OCI-LY1 (cell line): ENCODE data around the gene MPP1.

Experiments used
- H2AFZ ChIP-seq: fragments of 200-600 bp; sonication (generic), shearing (Covaris generic); 2 replicates; pipeline ENCODE4 v1.6.0; 2014; ENCODE audit warnings: antibody characterized with exemption, mild to moderate bottlenecking, low read length
- H3F3A ChIP-seq: fragments of 200-600 bp; sonication (generic), shearing (Covaris generic); 2 replicates; pipeline ENCODE4 v1.6.0; 2014; ENCODE audit warnings: mild to moderate bottlenecking, antibody characterized with exemption, low read length, moderate library complexity; ENCODE audit not compliant: insufficient read depth
- H3K27ac ChIP-seq: fragments of 200-600 bp; sonication (generic); 2 replicates; pipeline ENCODE4 v1.5.1; 2014; ENCODE audit warnings: low read length, mixed run types, mild to moderate bottlenecking, low read depth; ENCODE audit not compliant: poor library complexity, severe bottlenecking
- H3K27me3 ChIP-seq: fragments of 200-600 bp; sonication (generic); 2 replicates; pipeline ENCODE4 v1.6.0; 2014; ENCODE audit warnings: antibody characterized with exemption, mild to moderate bottlenecking, low read length, moderate library complexity; ENCODE audit not compliant: insufficient read depth
- H3K36me3 ChIP-seq: fragments of 200-600 bp; sonication (generic); 2 replicates; pipeline ENCODE4 v1.6.1; 2014; ENCODE audit warnings: mild to moderate bottlenecking, antibody characterized with exemption, low read length, moderate library complexity, mixed read lengths; ENCODE audit not compliant: insufficient read depth
- H3K4me1 ChIP-seq: fragments of 200-600 bp; sonication (generic); 2 replicates; pipeline ENCODE4 v1.5.1; 2014; ENCODE audit warnings: mild to moderate bottlenecking, low read length, moderate library complexity; ENCODE audit not compliant: insufficient read depth, severe bottlenecking
- H3K4me2 ChIP-seq: fragments of 200-600 bp; sonication (generic), shearing (Covaris generic); 2 replicates; pipeline ENCODE4 v1.6.1; 2014; ENCODE audit warnings: low read length
- H3K4me3 ChIP-seq: fragments of 200-600 bp; sonication (generic); 2 replicates; pipeline ENCODE4 v1.5.1; 2014; ENCODE audit warnings: low read length, low read depth, mild to moderate bottlenecking, mixed read lengths; ENCODE audit not compliant: poor library complexity, severe bottlenecking
- H3K79me2 ChIP-seq: fragments of 200-600 bp; shearing (Covaris generic); 2 replicates; pipeline ENCODE4 v1.6.1; 2016; ENCODE audit warnings: mixed run types, low read length, mixed read lengths; ENCODE audit not compliant: insufficient read depth
- H3K9ac ChIP-seq: fragments of 200-600 bp; sonication (generic), shearing (Covaris generic); 2 replicates; pipeline ENCODE4 v1.6.1; 2014; ENCODE audit warnings: mild to moderate bottlenecking, low read length, mixed read lengths
- H3K9me2 ChIP-seq: fragments of 200-600 bp; sonication (generic), shearing (Covaris generic); 2 replicates; pipeline ENCODE4 v1.6.1; 2014; ENCODE audit warnings: low read depth, mild to moderate bottlenecking, low read length, mixed read lengths
- H3K9me3 ChIP-seq: fragments of 200-600 bp; shearing (Covaris generic); 2 replicates; pipeline ENCODE4 v1.6.1; 2014; ENCODE audit warnings: low read length, mixed read lengths
- H4K20me1 ChIP-seq: fragments of 200-600 bp; sonication (generic), shearing (Covaris generic); 2 replicates; pipeline ENCODE4 v1.6.0; 2016; ENCODE audit warnings: mild to moderate bottlenecking, low read length; ENCODE audit not compliant: insufficient read depth
- CTCF ChIP-seq: fragments of 200-600 bp; sonication (generic), shearing (Covaris generic); IDR thresholded peaks from 2 replicates; pipeline ENCODE4 v1.5.1; 2017; ENCODE audit warnings: mild to moderate bottlenecking, antibody characterized with exemption, low read length, moderate library complexity, mixed read lengths
- EZH2 ChIP-seq: fragments of 200-600 bp; sonication (generic), shearing (Covaris generic); IDR thresholded peaks from 2 replicates; pipeline ENCODE4 v1.8.0; 2017; ENCODE audit warnings: borderline replicate concordance, mixed run types, mild to moderate bottlenecking, antibody characterized with exemption, low read length, moderate library complexity, mixed read lengths

MPP1 gene

GRCh38 chrX:154750301-154751202 lies 54.7 kb downstream of the MPP1 start, which contains the start of gene GAB3:
Gene GAB3, minus strand, starts transcription at chrX:154751077. Its CDS starts 52 bp downstream, at chrX:154751025.
- no peaks in the 10 kb centered on the region for H3K27me3 ChIP-seq
- peak within 1 kb of the TSS; percentile 49; the same call in 1 of the 2 replicates for H3K9ac ChIP-seq
- H3K4me2 ChIP-seq: peak within 1 kb of the TSS; percentile 61

GRCh38 chrX:154749856-154750255 lies 55.4 kb downstream of the MPP1 start:
- peak overlapping the region; percentile 60 for H3K4me2 ChIP-seq
- peaks cover 16% of the 10 kb centered on the region for H3K4me1 ChIP-seq
- no peaks in the 10 kb centered on the region for H3K27me3 ChIP-seq
- H3F3A ChIP-seq: no peaks in the 10 kb centered on the region
- no peaks in the 10 kb centered on the region for H3K79me2 ChIP-seq
- no peak overlapping the region for H3K27ac ChIP-seq
- H2AFZ ChIP-seq: no peak overlapping the region
- H3K36me3 ChIP-seq: no peaks in the 10 kb centered on the region
- TF ChIP-seq CTCF (no peak), EZH2 (no peak)
- H4K20me1 ChIP-seq: no peaks in the 10 kb centered on the region
- H3K9me3 ChIP-seq: no peaks in the 10 kb centered on the region
- H3K4me3 ChIP-seq: peak overlapping the region; percentile 56
- no peaks in the 10 kb centered on the region for H3K9me2 ChIP-seq
- peak overlapping the region; percentile 46; the same call in 1 of the 2 replicates for H3K9ac ChIP-seq

More at GRCh38 chrX:154750301-154751202, 54.7 kb downstream of the MPP1 start, which contains the start of gene GAB3:
- Histone ChIP-seq H3F3A (no peaks in the 10 kb centered on the region), H3K27ac (no peak within 1 kb of the TSS), H2AFZ (no peak within 1 kb of the TSS), H4K20me1 (no peaks in the 10 kb centered on the region), H3K4me3 (peak within 1 kb of the TSS; percentile 56), H3K4me1 (peaks cover 16% of the 10 kb centered on the region), H3K79me2 (no peaks in the 10 kb centered on the region), H3K36me3 (no peaks in the 10 kb centered on the region), H3K9me3 (no peaks in the 10 kb centered on the region), H3K9me2 (no peaks in the 10 kb centered on the region)
- no peak for TF ChIP-seq EZH2
- TF ChIP-seq CTCF: no peak

GRCh38 chrX:154748712-154749339 lies 56.5 kb downstream of the MPP1 start:
- Histone ChIP-seq H3K9me3 (no peaks in the 10 kb centered on the region), H3K27ac (no peak overlapping the region), H3F3A (no peaks in the 10 kb centered on the region), H3K4me3 (no peak overlapping the region), H3K4me1 (peaks cover 16% of the 10 kb centered on the region), H3K9ac (no peak overlapping the region), H3K27me3 (no peaks in the 10 kb centered on the region), H3K36me3 (no peaks in the 10 kb centered on the region), H2AFZ (no peak overlapping the region), H3K4me2 (no peak overlapping the region), H3K79me2 (no peaks in the 10 kb centered on the region), H4K20me1 (no peaks in the 10 kb centered on the region), H3K9me2 (no peaks in the 10 kb centered on the region)
- TF ChIP-seq CTCF (peak; percentile 60), EZH2 (no peak)
